ENCODE results near the gene RPL22.

RPL22 gene

DNA sequence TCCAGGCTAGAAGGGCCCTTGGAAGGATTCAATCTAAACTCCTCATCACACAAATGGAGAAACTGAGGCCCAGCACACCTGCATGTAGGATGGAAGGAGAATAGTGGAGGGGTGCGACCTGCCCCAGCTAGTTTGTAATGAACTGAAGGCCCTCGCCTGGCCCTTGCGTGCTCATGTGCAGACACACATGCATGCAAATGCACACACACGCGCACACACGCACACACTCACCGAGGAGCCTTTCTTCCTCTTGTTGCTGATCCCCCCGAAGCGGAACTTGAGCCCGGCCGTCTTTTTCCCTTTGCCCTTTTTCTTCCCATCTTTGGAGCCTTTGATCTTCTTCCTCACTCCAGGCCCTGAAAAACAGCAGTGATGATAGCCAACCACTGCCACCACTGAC, 47.2 kb downstream of the RPL22 start:
- no peak for DNase-seq (ENCODE audit: low read depth in 2 of 2)

- no peak for DNase-seq (ENCODE audit: low read depth in 2 of 2)
These were observed 48.0 kb downstream of the RPL22 start for GRCh38 chr1:6151291-6151822.

DNA sequence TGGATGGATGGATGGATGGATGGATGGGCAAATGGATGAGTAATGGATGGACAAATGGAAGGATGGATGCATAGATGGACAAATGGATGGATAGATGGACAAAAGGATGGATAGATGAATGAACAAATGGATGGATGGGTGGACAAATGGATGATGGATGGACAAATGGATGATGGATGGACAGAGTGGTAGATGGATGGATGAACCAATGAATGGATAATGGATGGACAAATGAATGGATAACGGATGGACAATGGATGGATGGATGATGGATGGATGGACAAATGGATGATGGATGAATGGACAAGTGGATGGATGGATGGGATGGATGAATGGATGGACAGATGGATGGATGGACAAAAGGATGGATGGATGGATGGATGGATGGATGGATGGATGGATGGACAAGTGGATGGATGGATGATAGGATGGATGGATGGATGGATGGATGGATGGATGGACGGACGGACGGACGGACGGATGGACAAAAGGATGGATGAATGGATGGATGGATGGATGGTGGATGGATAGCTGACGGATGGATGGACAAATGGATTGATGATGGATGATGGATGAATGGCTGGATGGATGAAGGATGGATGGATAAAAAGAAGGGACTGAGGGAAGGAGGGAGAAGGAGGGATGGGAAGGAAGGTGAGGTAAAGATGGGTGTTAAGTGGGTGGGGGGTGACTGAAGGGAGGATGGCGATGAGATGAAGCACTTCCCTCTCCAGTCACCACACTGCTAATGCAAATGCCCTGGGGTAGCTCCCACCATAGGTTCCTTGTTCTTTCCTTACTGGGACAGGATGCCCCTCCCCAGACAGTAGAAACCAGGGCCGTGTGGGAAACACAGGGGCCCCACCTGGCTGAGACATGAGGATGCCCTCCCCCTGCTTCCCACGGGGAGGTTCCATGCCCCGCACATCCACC, 49.1 kb downstream of the RPL22 start:
- DNase-seq (ENCODE audit: low read depth in 2 of 2): no peak

DNA sequence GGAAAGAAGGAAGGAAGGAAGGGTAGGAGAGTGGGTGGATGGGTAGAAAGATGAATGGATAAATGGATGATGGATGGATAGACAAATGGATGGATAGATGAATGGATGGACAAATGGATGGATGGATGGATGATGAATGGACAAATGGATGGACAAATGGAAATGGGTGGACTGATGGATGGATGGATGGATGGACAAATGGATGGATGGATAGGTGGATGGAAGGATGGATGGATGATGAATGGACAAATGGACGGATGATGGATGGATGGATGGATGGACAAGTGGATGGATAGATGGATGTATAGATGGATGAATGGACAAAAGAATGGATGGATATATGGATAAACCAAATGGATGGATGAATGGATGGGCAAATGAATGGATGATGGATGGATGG, 49.8 kb downstream of the RPL22 start:
- DNase-seq (ENCODE audit: low read depth in 2 of 2): no peak

DNA sequence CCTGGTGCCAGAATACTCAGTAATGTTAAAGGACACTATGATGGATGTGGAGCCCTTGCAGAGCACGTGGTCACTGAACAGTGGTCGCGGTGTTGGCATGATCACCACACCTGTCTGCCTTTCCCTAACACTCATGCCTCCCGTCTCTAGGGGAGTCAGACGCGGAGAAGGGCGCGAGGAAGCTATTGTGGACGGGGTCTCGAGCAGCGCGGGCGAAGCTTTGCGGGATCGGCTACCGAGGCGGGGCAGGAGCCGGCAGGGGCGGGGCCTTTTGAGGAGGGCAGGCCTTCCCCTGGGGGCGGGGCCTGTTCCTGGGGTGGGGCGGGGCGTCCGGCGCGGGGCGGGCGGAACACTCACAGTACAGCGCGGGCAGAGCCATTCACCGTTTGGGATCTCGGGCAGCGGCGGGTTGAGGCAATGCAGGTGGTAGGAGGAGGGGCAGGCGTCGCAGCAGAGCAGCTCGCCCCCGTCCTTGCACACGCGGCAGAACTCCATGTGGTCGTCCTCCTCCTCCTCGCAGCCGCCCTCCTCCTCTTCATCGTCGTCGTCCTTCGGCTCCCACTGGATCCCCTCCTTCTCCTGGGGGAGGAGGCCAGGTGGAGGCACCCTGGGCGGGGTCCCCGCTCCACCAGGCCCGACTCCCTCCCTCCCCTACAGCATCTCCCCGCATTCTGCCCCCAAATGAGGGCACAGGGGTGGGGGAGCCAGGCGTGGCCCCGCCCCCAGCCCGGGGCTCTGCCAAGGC, 50.7 kb downstream of the RPL22 start:
- DNase-seq (ENCODE audit: low read depth in 2 of 2): peak; percentile 53

DNA sequence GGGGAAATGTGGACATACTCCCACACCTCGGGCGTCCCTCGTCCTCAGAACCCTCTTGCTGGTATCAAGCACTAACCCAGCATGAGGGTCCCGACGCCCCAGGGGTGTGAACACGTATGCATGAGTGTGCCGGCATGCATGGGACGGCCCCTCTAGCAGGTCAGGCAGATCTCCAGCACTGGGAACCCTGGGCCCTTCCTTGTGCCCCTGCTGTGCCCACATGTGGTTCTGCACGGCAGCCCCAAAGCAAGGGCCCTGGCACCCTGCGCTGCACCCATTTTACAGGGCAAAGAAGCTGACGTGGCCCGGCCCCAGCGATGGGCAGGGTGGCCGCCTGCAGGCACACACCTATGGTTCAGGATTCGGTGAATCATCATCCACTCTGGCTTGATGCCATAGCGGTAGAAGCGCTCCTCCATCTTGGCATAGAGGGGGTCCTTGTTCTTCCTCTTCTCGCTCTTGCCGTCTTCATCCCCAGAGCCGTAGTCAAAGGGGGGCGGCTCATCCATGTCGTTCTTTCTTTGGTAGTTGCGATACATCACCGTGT, 53.5 kb downstream of the RPL22 start:
- no peak for DNase-seq (ENCODE audit: low read depth in 2 of 2)

DNA sequence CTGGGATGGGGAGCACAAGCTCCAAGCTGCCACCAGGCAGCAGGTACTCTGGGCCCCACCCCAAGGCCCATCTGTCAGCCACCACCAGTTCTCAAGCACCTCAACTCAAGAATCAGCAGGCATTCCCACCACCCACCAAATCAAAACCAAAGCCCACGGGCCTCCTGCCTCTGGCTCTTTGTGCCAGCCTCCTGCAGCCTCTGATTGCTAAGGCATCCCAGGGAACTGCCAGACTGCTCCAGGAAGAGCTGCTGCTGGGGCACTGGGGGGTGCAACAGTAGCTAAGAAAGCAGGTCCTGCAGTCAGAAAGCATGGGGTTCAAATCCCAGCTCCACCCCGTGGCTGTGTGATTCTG, 54.0 kb downstream of the RPL22 start:
- DNase-seq (ENCODE audit: low read depth in 2 of 2): no peak

GRCh38 chr1:6144647-6145395, 54.6 kb downstream of the RPL22 start:
- no peak for DNase-seq (ENCODE audit: low read depth in 2 of 2)

GRCh38 chr1:6144175-6144574, 55.2 kb downstream of the RPL22 start:
- no peak for DNase-seq (ENCODE audit: low read depth in 2 of 2)

GRCh38 chr1:6143395-6143794, 56.0 kb downstream of the RPL22 start:
- DNase-seq (ENCODE audit: low read depth in 2 of 2): no peak

GRCh38 chr1:6142734-6143133, 56.7 kb downstream of the RPL22 start:
- DNase-seq (ENCODE audit: low read depth in 2 of 2): no peak

DNA sequence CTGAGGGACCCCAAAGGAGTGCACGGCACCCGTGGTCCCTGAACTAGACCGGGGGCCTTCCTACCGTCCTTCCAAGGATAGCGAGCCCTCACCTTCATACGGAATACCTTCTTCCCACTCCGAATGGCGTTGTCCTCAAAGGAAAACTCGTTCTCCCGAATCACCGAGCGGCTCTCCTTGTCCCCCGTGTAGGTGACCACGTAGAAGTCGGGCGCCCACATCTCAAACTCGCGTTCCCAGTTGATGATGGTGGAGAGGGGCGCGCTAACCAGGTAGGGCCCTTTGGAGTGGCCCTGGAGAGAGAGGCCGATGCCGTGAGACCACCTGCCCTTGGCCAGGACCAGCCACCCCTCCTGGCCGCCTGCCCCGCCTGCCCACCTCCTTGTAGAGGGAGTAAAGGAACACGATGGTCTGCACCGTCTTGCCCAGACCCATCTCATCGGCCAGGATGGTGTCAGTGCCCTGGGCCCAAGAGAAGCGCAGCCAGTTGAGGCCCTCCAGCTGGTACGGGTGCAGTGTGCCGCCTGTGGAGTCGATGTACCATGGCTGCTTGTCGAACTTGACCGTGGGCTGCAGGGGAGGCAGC, 57.3 kb downstream of the RPL22 start:
- no peak for DNase-seq (ENCODE audit: low read depth in 2 of 2)

GRCh38 chr1:6141592-6141991, 57.8 kb downstream of the RPL22 start:
- no peak for DNase-seq (ENCODE audit: low read depth in 2 of 2)

- DNase-seq (ENCODE audit: low read depth in 2 of 2): no peak
These were observed 59.0 kb downstream of the RPL22 start for GRCh38 chr1:6140413-6140812.

GRCh38 chr1:6137758-6138157, 61.6 kb downstream of the RPL22 start:
- DNase-seq (ENCODE audit: low read depth in 2 of 2): no peak

DNA sequence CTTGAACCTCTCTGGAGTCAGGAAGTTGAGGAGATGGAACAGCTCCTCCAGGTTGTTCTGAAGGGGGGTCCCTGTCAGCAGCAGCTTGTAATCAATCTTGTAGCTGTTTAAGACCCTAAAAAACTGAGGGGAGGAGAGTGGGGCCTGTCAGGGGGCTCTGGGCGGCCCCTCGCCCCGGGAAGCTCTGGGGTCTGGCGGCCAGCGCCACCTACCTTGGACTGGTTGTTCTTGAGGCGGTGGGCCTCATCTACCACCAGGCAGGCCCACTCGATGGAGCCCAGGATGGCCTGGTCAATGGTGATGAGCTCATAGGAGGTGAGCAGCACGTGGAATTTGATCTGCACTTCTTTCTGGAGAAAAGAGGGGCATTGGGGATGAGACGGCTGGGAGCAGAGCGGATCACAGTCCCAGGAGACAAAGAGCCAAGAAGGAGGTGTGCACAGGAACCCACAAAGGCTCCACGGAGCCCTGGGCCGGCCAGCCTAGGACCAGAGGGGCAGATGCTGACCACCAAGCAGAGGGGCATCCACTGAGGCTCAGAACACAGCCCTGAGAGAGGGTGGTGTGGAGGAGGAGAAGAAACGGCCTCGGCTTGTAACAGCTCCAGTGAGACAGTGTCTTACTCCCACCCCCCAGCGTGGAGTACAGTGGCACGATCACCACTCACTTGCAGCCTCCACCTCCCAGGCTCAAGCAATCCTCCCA, 62.7 kb downstream of the RPL22 start:
- DNase-seq (ENCODE audit: low read depth in 2 of 2): no peak
